CD4-positive, alpha-beta T cell (primary cell): ENCODE measurements around the gene AKT1. TPM values are rescaled to one million over a fixed set of nuclear protein-coding genes. Genes with fewer than 3 reads are reported as not detected.

Experiments
- ATAC-seq: fragments of 200-7000 bp; cut with Tn5 transposase; one replicate; pipeline ENCODE4 v1.10.0; 2022; ENCODE audit warnings: mild to moderate bottlenecking; ENCODE audit not compliant: poor library complexity
- CTCF ChIA-PET: fragments of 350-600 bp; sonication (Branson Sonifier 250); formaldehyde crosslinking; loops from one replicate; lab custom pipeline; 2021; ENCODE audit warnings: antibody characterized with exemption, inconsistent platforms; lab: Charles Lee
- POLR2A ChIA-PET: fragments of 350-600 bp; sonication (Branson Sonifier 250); formaldehyde crosslinking; loops from one replicate; lab custom pipeline; 2021; ENCODE audit warnings: antibody characterized with exemption, inconsistent platforms; lab: Charles Lee
- DNase-seq, 14 experiments: peaks; one replicate each; pipeline ENCODE4 v3.0.0-alpha.2; 2013 to 2020; ENCODE audit warnings: mixed read lengths in 2 of 14
- H3K27ac ChIP-seq, 2 donors: one replicate each; pipeline versions ENCODE4 v1.5.1 to v1.7.0; 2013; ENCODE audit warnings: low read length in 2 of 2, low read depth in 1 of 2, mild to moderate bottlenecking in 1 of 2
- H3K27me3 ChIP-seq, 2 experiments: 1 replicate in 1 of 2; 2 replicates in 1 of 2; pipeline versions ENCODE4 v1.6.1 to v1.7.0; 2013; ENCODE audit warnings: low read length in 2 of 2, control low read depth in 1 of 2, mild to moderate bottlenecking in 1 of 2, moderate library complexity in 1 of 2; ENCODE audit not compliant: insufficient read depth in 2 of 2, control insufficient read depth in 1 of 2
- H3K36me3 ChIP-seq: one replicate; pipeline ENCODE4 v1.6.1; 2013; ENCODE audit warnings: low read length, control low read depth; ENCODE audit not compliant: insufficient read depth
- H3K4me1 ChIP-seq: one replicate; pipeline ENCODE4 v1.6.1; 2013; ENCODE audit warnings: low read length, control low read depth; ENCODE audit not compliant: insufficient read depth
- H3K4me3 ChIP-seq: one replicate; pipeline ENCODE4 v1.5.1; 2013; ENCODE audit warnings: mild to moderate bottlenecking, low read length, moderate library complexity
- H3K9me3 ChIP-seq, 2 experiments: 1 replicate in 1 of 2; 2 replicates in 1 of 2; pipeline versions ENCODE4 v1.6.1 to v1.7.0; 2013; ENCODE audit warnings: low read length in 2 of 2, mild to moderate bottlenecking in 2 of 2, control low read depth in 1 of 2, moderate library complexity in 1 of 2; ENCODE audit not compliant: control insufficient read depth in 1 of 2, insufficient read depth in 1 of 2
- H3K27ac Mint-ChIP-seq: one replicate; pipeline ENCODE4 v1.8.0; 2020; ENCODE audit warnings: mixed read lengths
- H3K27me3 Mint-ChIP-seq: one replicate; pipeline ENCODE4 v1.8.0; 2021; ENCODE audit warnings: mixed read lengths
- H3K36me3 Mint-ChIP-seq: one replicate; pipeline ENCODE4 v1.8.0; 2021; ENCODE audit warnings: low read depth, mixed read lengths
- H3K4me1 Mint-ChIP-seq: one replicate; pipeline ENCODE4 v1.8.0; 2021; ENCODE audit warnings: low read depth, mixed read lengths
- H3K4me3 Mint-ChIP-seq: one replicate; pipeline ENCODE4 v1.8.0; 2020; ENCODE audit warnings: mild to moderate bottlenecking, mixed read lengths
- H3K9me3 Mint-ChIP-seq: one replicate; pipeline ENCODE4 v1.8.0; 2020; ENCODE audit warnings: mixed read lengths
- CTCF ChIP-seq: fragments of 200-600 bp; IDR thresholded peaks from one replicate; pipeline ENCODE4 v1.8.0; 2022; ENCODE audit warnings: antibody characterized with exemption, mild to moderate bottlenecking
- intact Hi-C, 2 experiments: fragments of 100-400 bp; cut with DNase I in 1 of 2; cut with micrococcal nuclease in 1 of 2; formaldehyde crosslinking; loops; one replicate each; pipeline versions ENCODE4 v1.15.1 to v1.9.0; 2023 to 2025; cut with DNase I, micrococcal nuclease
- total RNA-seq, 174 experiments: library from RNA in 2 of 174; stranded (reverse) in 2 of 174; gene quantifications; one replicate each; pipeline ENCODE4 v1.2.3 and lab custom pipeline; 2021 to 2026

AKT1 gene
- total RNA-seq, 2 experiments from 2014 or later = 58.8 to 66.5 TPM

- no peak overlapping the region for H3K27ac Mint-ChIP-seq
- DNase-seq = no peak
- no peak for TF ChIP-seq CTCF
- Histone ChIP-seq H3K9me3 (no peaks in the 10 kb centered on the region), H3K4me3 (no peak overlapping the region), H3K36me3 (no peaks in the 10 kb centered on the region), H3K4me1 (peaks cover 24% of the 10 kb centered on the region), H3K27ac (no peak overlapping the region), H3K27me3 (no peaks in the 10 kb centered on the region)
- intact Hi-C loops = no loop called here
- H3K36me3 Mint-ChIP-seq = peaks cover 4% of the 10 kb centered on the region
- H3K4me1 Mint-ChIP-seq = peaks cover 14% of the 10 kb centered on the region
- no peak overlapping the region for H3K4me3 Mint-ChIP-seq
- ChIA-PET CTCF (no interaction called here), POLR2A (no interaction called here)
- ATAC-seq = no peak
- H3K27me3 Mint-ChIP-seq = no peaks in the 10 kb centered on the region
- no peaks in the 10 kb centered on the region for H3K9me3 Mint-ChIP-seq
Measured at GRCh38 chr14:104819361-104819781, 23.8 kb upstream of the AKT1 start.

GRCh38 chr14:104818714-104819161 lies 23.2 kb upstream of the AKT1 start:
- H3K4me1 Mint-ChIP-seq = peaks cover 19% of the 10 kb centered on the region
- CTCF ChIA-PET = no interaction called here
- DNase-seq = peak in 1 of 14 experiments; percentile 0
- no peaks in the 10 kb centered on the region for H3K9me3 ChIP-seq
- H3K4me1 ChIP-seq = peaks cover 26% of the 10 kb centered on the region
- intact Hi-C loops = no loop called here
- no peak overlapping the region for H3K27ac ChIP-seq
- H3K27ac Mint-ChIP-seq = no peak overlapping the region
- no peaks in the 10 kb centered on the region for H3K9me3 Mint-ChIP-seq
- no peak for TF ChIP-seq CTCF
- H3K36me3 Mint-ChIP-seq = peaks cover 4% of the 10 kb centered on the region
- no peaks in the 10 kb centered on the region for H3K36me3 ChIP-seq
- no peak overlapping the region for H3K4me3 ChIP-seq
- POLR2A ChIA-PET = no interaction called here
- H3K4me3 Mint-ChIP-seq = peak overlapping the region; percentile 34
- no peaks in the 10 kb centered on the region for H3K27me3 Mint-ChIP-seq
- no peaks in the 10 kb centered on the region for H3K27me3 ChIP-seq
- no peak for ATAC-seq

DNA sequence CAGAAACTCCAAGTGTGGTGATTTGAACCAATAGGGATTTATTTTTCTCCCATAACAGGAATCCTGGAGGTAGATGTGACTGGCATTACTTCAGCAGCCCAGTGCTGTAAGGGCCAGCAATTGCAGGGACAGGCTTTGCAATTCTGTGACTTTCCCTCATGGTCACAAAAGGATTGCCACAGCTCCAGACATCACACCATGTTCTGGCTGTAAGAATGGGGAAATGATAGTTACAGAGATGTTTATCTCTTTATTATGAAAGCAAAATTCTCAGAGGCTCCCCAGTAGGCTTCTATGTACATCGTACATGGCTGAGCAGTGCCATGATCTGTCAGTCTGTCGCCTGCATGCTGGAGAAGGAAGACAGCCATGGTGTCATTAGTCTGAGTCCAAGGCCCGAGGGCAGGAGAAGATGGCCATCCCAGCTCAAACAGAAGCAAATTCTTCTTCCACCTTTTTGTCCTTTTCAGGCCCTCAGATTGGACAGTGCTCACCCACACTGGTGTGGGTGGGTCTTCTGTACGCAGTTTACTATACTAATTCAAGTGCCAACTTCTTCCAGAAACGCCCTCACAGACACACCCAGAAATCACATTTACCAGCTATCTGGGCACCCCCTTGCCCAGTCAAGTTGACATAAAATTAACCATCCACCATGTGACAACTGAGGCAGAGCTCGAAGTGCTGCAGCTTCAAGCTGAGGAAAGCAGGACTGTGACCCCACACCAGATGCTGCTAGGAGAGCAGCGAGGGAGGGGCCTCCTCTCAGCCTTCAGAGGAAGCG lies 22.6 kb upstream of the AKT1 start:
- H3K4me3 Mint-ChIP-seq = peak overlapping the region; percentile 92

More for the DNA sequence above, 22.6 kb upstream of the AKT1 start:
- no peak for DNase-seq
- intact Hi-C loops = no loop called here
- no peaks in the 10 kb centered on the region for H3K9me3 ChIP-seq
- Mint-ChIP-seq H3K36me3 (peaks cover 4% of the 10 kb centered on the region), H3K27ac (no peak overlapping the region), H3K27me3 (no peaks in the 10 kb centered on the region), H3K4me1 (peaks cover 24% of the 10 kb centered on the region), H3K9me3 (no peaks in the 10 kb centered on the region)
- H3K4me3 ChIP-seq = no peak overlapping the region
- TF ChIP-seq CTCF = no peak
- no peaks in the 10 kb centered on the region for H3K36me3 ChIP-seq
- H3K27me3 ChIP-seq = no peaks in the 10 kb centered on the region
- POLR2A ChIA-PET = interaction anchor here (0.9 kb wide), 1 partner anchor 20 kb away, joined by 3 read pairs; no protein-coding TSS in a partner anchor
- peaks cover 26% of the 10 kb centered on the region for H3K4me1 ChIP-seq
- CTCF ChIA-PET = interaction anchor here (0.9 kb wide), 1 partner anchor 52 kb away, joined by 3 read pairs; no protein-coding TSS in a partner anchor
- no peak overlapping the region for H3K27ac ChIP-seq
- no peak for ATAC-seq
